Retinal pigment epithelial cell (primary cell): ENCODE measurements around the gene TRPT1.

Source experiments
- DNase-seq: peaks from one replicate; pipeline ENCODE4 v3.0.0-alpha.2; 2010; ENCODE audit warnings: low read depth
- H3K4me3 ChIP-seq: 2 replicates; pipeline ENCODE4 v1.5.1; 2011; ENCODE audit warnings: mild to moderate bottlenecking, low read length, control low read depth, moderate library complexity
- TF ChIP-seq, protein P1 (sequence below): conservative IDR thresholded peaks from 2 replicates; pipeline ENCODE4 v1.5.1; 2011; ENCODE audit warnings: low read depth, low read length, control low read depth, inconsistent platforms

Gene TRPT1

DNA sequence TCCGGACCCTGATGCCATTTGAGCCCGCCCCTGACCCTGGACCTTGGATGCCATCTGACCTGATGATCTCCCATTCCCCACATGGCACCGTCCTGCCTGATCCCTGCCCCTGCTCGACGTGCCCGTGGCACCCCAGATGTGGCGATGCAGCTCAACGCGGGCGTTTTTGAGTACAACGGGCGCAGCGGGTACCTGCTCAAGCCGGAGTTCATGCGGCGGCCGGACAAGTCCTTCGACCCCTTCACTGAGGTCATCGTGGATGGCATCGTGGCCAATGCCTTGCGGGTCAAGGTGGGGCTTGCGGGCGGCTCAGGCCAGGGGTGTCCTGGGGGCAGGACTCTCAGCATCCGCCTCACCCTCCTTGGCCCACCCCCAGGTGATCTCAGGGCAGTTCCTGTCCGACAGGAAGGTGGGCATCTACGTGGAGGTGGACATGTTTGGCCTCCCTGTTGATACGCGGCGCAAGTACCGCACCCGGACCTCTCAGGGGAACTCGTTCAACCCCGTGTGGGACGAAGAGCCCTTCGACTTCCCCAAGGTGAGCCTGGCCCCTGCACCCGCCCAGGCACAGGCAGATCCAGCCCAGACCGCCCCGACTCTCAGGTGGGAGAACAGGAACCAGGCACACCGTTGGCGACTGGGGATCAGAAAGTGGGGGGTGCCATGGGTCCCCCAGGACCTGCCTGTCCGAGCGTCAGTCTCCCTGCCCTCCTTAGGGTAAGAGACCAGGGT, 36.5 kb upstream of the TRPT1 start:
- no peak for DNase-seq
- H3K4me3 ChIP-seq, result no peak overlapping the region
- TF ChIP-seq, protein P1, sequence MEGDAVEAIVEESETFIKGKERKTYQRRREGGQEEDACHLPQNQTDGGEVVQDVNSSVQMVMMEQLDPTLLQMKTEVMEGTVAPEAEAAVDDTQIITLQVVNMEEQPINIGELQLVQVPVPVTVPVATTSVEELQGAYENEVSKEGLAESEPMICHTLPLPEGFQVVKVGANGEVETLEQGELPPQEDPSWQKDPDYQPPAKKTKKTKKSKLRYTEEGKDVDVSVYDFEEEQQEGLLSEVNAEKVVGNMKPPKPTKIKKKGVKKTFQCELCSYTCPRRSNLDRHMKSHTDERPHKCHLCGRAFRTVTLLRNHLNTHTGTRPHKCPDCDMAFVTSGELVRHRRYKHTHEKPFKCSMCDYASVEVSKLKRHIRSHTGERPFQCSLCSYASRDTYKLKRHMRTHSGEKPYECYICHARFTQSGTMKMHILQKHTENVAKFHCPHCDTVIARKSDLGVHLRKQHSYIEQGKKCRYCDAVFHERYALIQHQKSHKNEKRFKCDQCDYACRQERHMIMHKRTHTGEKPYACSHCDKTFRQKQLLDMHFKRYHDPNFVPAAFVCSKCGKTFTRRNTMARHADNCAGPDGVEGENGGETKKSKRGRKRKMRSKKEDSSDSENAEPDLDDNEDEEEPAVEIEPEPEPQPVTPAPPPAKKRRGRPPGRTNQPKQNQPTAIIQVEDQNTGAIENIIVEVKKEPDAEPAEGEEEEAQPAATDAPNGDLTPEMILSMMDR, result no peak

DNA sequence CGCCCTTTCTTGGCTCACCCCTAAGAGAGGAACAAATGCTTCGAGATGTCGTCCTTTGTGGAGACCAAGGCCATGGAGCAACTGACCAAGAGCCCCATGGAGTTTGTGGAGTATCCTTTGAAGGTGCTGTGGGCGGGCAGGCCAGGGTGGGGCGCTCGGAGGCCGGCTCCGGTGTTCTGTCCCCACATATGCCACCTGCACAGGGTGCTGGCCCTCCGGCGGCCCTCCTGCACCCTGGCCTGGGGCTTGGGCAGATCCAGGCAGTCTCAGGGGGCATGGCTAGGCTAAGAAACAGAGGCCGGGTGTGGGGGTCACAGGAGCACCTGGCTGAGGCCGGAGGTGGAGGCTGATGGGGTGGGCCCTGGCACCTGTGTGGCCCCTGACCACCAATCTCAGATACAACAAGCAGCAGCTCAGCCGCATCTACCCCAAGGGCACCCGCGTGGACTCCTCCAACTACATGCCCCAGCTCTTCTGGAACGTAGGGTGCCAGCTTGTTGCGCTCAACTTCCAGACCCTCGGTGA, 35.6 kb upstream of the TRPT1 start:
- no peak overlapping the region for H3K4me3 ChIP-seq
- TF ChIP-seq, protein P1, result no peak
- no peak for DNase-seq

DNA sequence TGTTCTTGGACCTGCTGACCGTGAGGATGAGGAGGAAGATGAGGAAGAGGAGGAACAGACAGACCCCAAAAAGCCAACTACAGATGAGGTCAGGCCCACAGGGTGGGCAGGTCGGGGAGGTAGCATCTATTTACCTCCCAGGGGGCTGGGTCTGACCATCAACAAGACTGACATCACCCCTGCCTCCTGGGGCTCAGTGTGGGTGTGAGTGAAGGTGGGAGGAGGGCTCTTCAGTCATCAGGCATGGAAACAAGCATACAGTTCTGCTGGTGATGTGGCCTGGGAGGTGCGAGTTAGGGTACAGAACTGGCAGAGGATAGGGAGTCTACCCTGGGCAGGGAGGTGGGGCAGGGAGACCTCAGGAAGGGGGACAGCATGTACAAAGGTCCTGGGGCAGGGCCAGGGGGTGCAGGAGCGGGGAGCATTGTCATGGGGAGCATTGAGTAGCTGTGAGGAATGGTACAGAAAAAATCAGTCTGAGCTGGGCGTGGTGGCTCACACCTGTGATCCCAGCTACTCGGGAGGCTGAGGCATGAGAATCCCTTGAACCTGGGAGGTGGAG, 34.2 kb upstream of the TRPT1 start:
- TF ChIP-seq, protein P1, result no peak
- DNase-seq, result no peak
- no peak overlapping the region for H3K4me3 ChIP-seq

DNA sequence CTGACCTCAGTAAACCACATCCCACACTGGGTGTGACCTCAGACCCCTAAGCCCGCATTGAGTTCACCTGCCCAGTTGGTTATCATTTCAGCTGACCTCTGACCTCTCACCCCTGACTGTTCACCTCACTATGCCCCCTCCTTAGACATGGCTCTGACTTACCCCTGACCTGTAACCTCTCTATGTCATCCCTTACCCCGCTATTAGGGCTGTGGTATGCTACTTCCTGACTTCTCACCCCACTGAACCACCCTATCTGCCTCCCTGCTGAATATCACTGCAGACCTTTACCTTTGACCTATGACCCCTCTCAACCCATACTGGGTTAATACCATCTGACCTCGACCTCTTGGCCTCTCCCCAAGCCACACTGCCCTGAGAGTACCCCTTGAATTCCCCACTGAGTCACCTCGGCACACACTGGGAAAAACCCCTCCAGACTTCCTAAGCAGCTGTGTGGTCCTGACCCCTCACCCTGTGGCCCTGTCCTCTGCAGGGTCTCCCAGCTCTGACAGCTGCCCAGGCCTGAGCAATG, 33.6 kb upstream of the TRPT1 start:
- TF ChIP-seq, protein P1, result no peak
- H3K4me3 ChIP-seq, result no peak overlapping the region
- no peak for DNase-seq

DNA sequence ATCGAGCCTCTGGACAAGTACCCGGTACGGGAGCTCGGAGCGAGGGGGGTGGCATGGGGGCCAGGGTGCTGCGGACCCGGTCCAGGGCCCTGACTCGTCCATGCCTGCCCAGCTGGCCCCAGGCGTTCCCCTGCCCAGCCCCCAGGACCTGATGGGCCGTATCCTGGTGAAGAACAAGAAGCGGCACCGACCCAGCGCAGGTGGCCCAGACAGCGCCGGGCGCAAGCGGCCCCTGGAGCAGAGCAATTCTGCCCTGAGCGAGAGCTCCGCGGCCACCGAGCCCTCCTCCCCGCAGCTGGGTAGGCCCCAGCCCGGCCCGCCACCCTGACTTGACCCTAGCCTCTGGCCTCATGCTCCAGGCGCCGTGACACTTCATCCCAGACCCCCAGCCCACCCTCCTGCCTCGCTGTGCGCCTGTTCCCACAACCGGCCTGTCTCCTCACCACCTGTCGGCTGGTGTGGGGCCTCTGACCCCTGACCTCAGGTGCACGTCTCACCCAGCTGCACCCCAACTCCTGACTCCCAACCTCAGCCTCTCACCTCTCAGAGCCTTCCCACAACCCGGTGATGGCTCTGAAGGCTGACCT, 33.1 kb upstream of the TRPT1 start:
- no peak overlapping the region for H3K4me3 ChIP-seq
- DNase-seq, result no peak
- TF ChIP-seq, protein P1, result no peak

DNA sequence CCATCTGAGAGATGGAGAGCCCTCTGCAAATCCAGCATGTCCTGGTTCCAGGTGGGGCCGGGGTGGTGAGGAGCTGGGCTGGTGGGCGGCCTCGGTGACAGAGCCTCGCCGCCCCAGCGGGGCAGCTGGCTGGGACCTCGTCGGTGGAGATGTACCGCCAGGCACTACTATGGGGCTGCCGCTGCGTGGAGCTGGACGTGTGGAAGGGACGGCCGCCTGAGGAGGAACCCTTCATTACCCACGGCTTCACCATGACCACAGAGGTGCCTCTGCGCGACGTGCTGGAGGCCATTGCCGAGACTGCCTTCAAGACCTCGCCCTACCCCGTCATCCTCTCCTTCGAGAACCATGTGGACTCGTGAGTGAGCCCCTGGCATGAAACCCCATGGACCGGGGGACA, 32.4 kb upstream of the TRPT1 start:
- TF ChIP-seq, protein P1, result no peak
- DNase-seq, result no peak
- H3K4me3 ChIP-seq, result no peak overlapping the region

DNA sequence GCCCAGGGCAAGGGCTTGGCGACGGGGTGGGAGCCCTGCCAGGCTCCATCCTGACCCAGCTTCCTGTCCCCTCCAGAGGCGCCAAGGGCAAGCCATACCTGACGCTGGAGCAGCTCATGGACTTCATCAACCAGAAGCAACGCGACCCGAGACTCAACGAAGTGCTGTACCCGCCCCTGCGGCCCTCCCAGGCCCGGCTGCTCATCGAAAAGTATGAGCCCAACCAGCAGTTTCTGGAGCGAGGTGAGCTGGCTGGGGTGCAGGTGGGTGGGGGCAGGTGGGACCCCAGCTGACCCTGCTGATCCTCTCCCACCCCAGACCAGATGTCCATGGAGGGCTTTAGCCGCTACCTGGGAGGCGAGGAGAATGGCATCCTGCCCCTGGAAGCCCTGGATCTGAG, 30.3 kb upstream of the TRPT1 start:
- no peak for DNase-seq
- TF ChIP-seq, protein P1, result no peak
- no peak overlapping the region for H3K4me3 ChIP-seq
